BE2C (cell line): ENCODE results near the gene NSG1.
"Not testable (repeated sequence)": the region's sequence is repeated elsewhere in the genome, so short reads cannot be mapped to it uniquely, and the experiment has no call there.

Experiments
- DNase-seq: peaks from one replicate; pipeline ENCODE4 v3.0.0-alpha.2; 2020
- H3K27me3 ChIP-seq: fragments of 250-450 bp; sonication (Bioruptor Pico); 2 replicates; pipeline ENCODE4 v1.5.1; 2020; ENCODE audit warnings: mild to moderate bottlenecking
- H3K36me3 ChIP-seq: fragments of 250-450 bp; sonication (Bioruptor Pico); 2 replicates; pipeline ENCODE4 v1.5.1; 2020; ENCODE audit warnings: mild to moderate bottlenecking
- H3K4me1 ChIP-seq: fragments of 250-450 bp; sonication (Bioruptor Pico); 2 replicates; pipeline ENCODE4 v1.5.1; 2020
- H3K4me3 ChIP-seq: 2 replicates; pipeline ENCODE4 v1.5.1; 2011; ENCODE audit warnings: low read depth, low read length
- H3K9me3 ChIP-seq: fragments of 250-450 bp; sonication (Bioruptor Pico); 2 replicates; pipeline ENCODE4 v1.5.1; 2020
- TF ChIP-seq, protein P1 (sequence below): IDR thresholded peaks from 2 replicates; pipeline ENCODE4 v1.5.1; 2012; ENCODE audit warnings: mild to moderate bottlenecking, low read depth, low read length

NSG1 gene

DNA sequence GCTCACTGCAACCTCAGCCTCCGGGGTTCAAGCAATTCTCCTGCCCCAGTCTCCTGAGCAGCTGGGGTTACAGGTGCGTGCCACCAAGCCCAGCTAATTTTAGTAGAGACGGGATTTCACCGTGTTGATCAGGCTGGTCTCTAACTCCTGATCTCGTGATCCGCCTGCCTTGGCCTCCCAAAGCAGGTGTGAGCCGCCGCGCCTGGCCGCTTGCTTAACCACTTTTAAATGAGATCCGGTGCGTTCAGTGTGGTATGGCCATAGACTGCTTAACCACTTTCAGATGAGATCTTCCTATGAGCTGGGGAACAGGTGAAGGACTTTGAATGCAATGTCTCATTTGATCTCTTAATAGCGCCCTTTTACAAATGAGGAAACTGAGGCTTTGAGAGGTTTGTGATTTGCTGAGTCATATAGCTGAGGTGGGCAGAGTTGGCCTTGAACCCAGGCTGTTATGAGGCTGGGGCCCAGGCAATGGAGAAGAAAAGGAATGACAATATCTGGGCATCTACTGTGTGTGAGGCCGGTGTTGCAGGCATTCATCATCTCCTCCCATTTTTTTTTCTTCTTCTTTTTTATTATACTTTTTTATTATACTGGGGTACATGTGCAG, 41.9 kb upstream of the NSG1 start:
- Histone ChIP-seq H3K9me3 (no peaks in the 10 kb centered on the region), H3K36me3 (no peaks in the 10 kb centered on the region), H3K27me3 (no peaks in the 10 kb centered on the region), H3K4me3 (no peak overlapping the region), H3K4me1 (no peaks in the 10 kb centered on the region)
- no peak for DNase-seq
- TF ChIP-seq, protein P1, sequence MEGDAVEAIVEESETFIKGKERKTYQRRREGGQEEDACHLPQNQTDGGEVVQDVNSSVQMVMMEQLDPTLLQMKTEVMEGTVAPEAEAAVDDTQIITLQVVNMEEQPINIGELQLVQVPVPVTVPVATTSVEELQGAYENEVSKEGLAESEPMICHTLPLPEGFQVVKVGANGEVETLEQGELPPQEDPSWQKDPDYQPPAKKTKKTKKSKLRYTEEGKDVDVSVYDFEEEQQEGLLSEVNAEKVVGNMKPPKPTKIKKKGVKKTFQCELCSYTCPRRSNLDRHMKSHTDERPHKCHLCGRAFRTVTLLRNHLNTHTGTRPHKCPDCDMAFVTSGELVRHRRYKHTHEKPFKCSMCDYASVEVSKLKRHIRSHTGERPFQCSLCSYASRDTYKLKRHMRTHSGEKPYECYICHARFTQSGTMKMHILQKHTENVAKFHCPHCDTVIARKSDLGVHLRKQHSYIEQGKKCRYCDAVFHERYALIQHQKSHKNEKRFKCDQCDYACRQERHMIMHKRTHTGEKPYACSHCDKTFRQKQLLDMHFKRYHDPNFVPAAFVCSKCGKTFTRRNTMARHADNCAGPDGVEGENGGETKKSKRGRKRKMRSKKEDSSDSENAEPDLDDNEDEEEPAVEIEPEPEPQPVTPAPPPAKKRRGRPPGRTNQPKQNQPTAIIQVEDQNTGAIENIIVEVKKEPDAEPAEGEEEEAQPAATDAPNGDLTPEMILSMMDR: no peak

DNA sequence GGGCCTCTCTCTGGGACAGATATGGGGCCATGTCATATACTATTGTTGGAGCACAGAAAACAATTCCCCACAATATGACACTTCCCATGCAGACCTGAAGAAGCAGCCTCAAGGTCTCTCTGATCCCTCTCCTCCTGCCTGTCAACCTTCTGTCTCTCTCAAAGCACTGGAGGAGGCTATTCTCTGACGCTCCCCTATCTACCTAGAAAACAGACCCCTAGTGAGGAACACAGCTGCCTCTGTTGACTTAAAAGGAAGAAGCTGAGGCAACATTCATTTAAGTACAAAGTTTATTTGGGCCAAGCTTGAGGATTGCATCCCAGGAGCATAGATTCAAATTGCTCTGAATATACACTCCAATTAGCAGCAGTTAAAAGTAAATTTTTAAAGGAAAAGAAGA, 39.3 kb upstream of the NSG1 start:
- Histone ChIP-seq H3K27me3 (no peaks in the 10 kb centered on the region), H3K36me3 (no peaks in the 10 kb centered on the region), H3K4me3 (no peak overlapping the region), H3K9me3 (no peaks in the 10 kb centered on the region), H3K4me1 (no peaks in the 10 kb centered on the region)
- TF ChIP-seq, protein P1: no peak
- no peak for DNase-seq

DNA sequence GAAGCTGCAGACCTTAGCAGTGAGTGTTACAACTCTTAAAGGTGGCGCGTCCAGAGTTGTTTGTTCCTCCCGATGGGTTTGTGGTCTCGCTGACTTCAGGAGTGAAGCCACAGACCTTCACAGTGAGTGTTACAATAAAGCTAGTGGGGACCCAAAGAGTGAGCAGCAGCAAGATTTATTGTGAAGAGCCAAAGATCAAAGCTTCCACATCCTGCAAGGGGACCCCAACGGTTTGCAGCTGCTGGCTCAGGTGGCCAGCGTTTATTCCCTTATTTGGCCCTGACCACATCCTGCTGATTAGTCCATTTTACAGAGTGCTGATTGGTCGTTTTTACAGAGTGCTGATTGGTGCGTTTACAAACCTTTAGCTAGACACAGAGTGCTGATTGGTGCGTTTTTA, 38.3 kb upstream of the NSG1 start:
- not testable (repeated sequence) for H3K27me3 ChIP-seq, H3K4me3 ChIP-seq, H3K9me3 ChIP-seq, H3K36me3 ChIP-seq, H3K4me1 ChIP-seq, DNase-seq

DNA sequence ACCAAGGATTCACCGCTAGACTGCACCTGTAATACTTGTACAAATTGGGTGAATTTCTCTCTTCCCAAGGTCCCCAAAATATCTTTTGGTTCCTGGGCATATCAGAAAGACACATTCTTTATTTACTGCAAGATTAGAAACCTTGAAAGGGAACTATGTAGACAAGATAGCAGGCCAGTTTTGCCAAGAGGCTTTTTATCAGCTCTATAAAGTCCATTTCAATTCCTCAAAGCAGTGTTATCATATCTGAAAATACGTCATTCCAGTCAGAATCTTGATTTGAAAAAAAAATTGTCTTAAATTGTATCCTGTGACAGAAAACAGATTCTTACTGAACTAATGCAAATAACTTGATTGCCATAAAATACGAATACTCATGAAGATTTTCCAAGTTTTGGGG, 37.0 kb upstream of the NSG1 start:
- no peaks in the 10 kb centered on the region for H3K36me3 ChIP-seq
- TF ChIP-seq, protein P1: no peak
- no peak for DNase-seq
- no peaks in the 10 kb centered on the region for H3K9me3 ChIP-seq
- H3K4me1 ChIP-seq: no peaks in the 10 kb centered on the region
- H3K4me3 ChIP-seq: no peak overlapping the region
- no peaks in the 10 kb centered on the region for H3K27me3 ChIP-seq

DNA sequence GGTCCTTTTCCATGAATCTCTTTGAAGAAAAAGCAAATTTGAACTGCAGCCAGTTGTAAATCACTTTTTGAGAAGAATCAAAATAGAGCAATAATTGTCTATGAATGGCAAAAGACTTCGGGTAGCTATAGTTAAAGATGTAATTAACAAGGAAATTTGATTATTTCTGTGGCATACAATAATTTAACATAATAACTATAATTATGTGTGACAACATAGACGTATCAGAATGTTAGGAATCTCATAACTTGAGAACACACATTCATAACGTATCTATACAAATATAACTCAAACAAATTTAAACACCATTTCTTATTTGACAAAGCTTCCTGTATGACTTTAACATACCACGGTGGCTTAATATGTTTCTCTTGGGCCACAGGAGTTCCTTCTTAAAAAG, 36.0 kb upstream of the NSG1 start:
- TF ChIP-seq, protein P1: no peak
- DNase-seq: no peak
- Histone ChIP-seq H3K36me3 (no peaks in the 10 kb centered on the region), H3K4me3 (no peak overlapping the region), H3K4me1 (no peaks in the 10 kb centered on the region), H3K27me3 (no peaks in the 10 kb centered on the region), H3K9me3 (no peaks in the 10 kb centered on the region)

DNA sequence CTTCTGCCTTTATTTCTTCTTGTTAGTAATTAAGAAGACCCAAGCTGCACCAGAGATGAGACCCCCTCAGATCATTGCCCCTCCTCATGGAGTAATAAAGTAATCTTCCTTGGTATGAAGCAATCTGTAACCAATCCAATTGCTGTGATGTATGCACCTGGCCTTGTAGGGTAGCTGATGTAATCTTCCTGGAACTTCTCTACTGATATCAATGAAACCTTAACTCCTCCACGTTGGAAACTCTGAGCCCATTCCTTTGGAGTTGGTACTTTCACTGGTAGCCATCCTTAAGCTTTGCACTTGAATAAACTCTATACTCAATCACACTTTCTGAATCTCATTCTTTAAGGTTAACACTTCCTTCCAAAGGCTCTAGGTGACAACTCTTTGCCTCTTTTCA, 31.6 kb upstream of the NSG1 start:
- H3K4me1 ChIP-seq: no peaks in the 10 kb centered on the region
- no peaks in the 10 kb centered on the region for H3K36me3 ChIP-seq
- H3K27me3 ChIP-seq: no peaks in the 10 kb centered on the region
- H3K4me3 ChIP-seq: no peak overlapping the region
- no peaks in the 10 kb centered on the region for H3K9me3 ChIP-seq
- no peak for DNase-seq
- TF ChIP-seq, protein P1: no peak
